IMR-90 (cell line): ENCODE data around the gene MANSC4. TPM values are rescaled to one million over a fixed set of nuclear protein-coding genes. Genes with fewer than 3 reads are reported as not detected.

Experiments used
- ATAC-seq: fragments of 200-7000 bp; cut with Tn5 transposase; 2 replicates; pipeline ENCODE4 v1.9.1; 2020; ENCODE audit warnings: low read depth, mild to moderate bottlenecking, moderate library complexity
- BruUV-seq: library from RNA; stranded (reverse); fragments of 400-500 nt; replicated peaks from 2 replicates; lab custom pipeline; 2021; lab: Mats Ljungman, UMichigan
- CTCF ChIA-PET: fragments of 300-600 bp; formaldehyde crosslinking; extraction: SDS; loops from one replicate; lab custom pipeline; 2021; ENCODE audit warnings: antibody characterized with exemption; lab: Yijun Ruan, JAX
- POLR2A ChIA-PET: fragments of 300-600 bp; sonication (Branson Sonifier 250); formaldehyde crosslinking; loops from one replicate; lab custom pipeline; 2022; ENCODE audit warnings: antibody characterized with exemption; ENCODE audit not compliant: unreplicated experiment; lab: Charles Lee
- DNase-seq: peaks from one replicate; pipeline ENCODE4 v3.0.0; 2013
- H2AFZ ChIP-seq: replicated peaks from 2 replicates; pipeline ENCODE3; 2013; ENCODE audit warnings: low read length, mild to moderate bottlenecking; ENCODE audit not compliant: poor library complexity
- H2AK5ac ChIP-seq: 2 replicates; pipeline ENCODE4 v1.6.1; 2013; ENCODE audit warnings: low read depth, low read length, inconsistent platforms
- H2AK9ac ChIP-seq: replicated peaks from 2 replicates; pipeline ENCODE3; 2013; ENCODE audit warnings: mild to moderate bottlenecking, low read depth, low read length, moderate library complexity; ENCODE audit not compliant: poor library complexity
- H2BK120ac ChIP-seq: 2 replicates; pipeline ENCODE4 v1.6.1; 2013; ENCODE audit warnings: low read depth, low read length, inconsistent platforms
- H2BK15ac ChIP-seq: 3 replicates; pipeline ENCODE4 v1.6.1; 2013; ENCODE audit warnings: low read depth, low read length, inconsistent platforms
- H2BK20ac ChIP-seq: 2 replicates; pipeline ENCODE4 v1.6.1; 2013; ENCODE audit warnings: low read depth, mild to moderate bottlenecking, inconsistent platforms, low read length, moderate library complexity
- H2BK5ac ChIP-seq: 2 replicates; pipeline ENCODE4 v1.6.1; 2013; ENCODE audit warnings: mild to moderate bottlenecking, low read depth, low read length, inconsistent platforms; ENCODE audit not compliant: poor library complexity, severe bottlenecking
- H3K14ac ChIP-seq: replicated peaks from 2 replicates; pipeline ENCODE4 v1.6.1; 2013; ENCODE audit warnings: low read depth, low read length, inconsistent platforms
- H3K18ac ChIP-seq: 2 replicates; pipeline ENCODE4 v1.6.1; 2013; ENCODE audit warnings: low read depth, low read length, control low read depth
- H3K23ac ChIP-seq: 2 replicates; pipeline ENCODE4 v1.6.1; 2013; ENCODE audit warnings: low read depth, low read length, inconsistent platforms
- H3K27ac ChIP-seq: 2 replicates; pipeline ENCODE4 v1.5.1; 2013; ENCODE audit warnings: mild to moderate bottlenecking, control low read depth, low read length; ENCODE audit not compliant: insufficient read depth
- H3K27me3 ChIP-seq: 2 replicates; pipeline ENCODE4 v1.6.1; 2013; ENCODE audit warnings: low read length; ENCODE audit not compliant: control insufficient read depth, insufficient read depth
- H3K36me3 ChIP-seq: 2 replicates; pipeline ENCODE4 v1.6.1; 2013; ENCODE audit warnings: low read length, mixed read lengths; ENCODE audit not compliant: control insufficient read depth, insufficient read depth
- H3K4ac ChIP-seq: 2 replicates; pipeline ENCODE4 v1.6.1; 2013; ENCODE audit warnings: low read depth, low read length, inconsistent platforms
- H3K4me1 ChIP-seq: 2 replicates; pipeline ENCODE4 v1.6.1; 2013; ENCODE audit warnings: low read length, mixed read lengths; ENCODE audit not compliant: control insufficient read depth, insufficient read depth
- H3K4me2 ChIP-seq: 2 replicates; pipeline ENCODE4 v1.6.1; 2013; ENCODE audit warnings: low read depth, mild to moderate bottlenecking, control low read depth, low read length, moderate library complexity
- H3K4me3 ChIP-seq: 2 replicates; pipeline ENCODE4 v1.5.1; 2013; ENCODE audit warnings: low read depth, mild to moderate bottlenecking, control low read depth, low read length, moderate library complexity; ENCODE audit not compliant: insufficient read depth
- H3K56ac ChIP-seq: 2 replicates; pipeline ENCODE4 v1.6.1; 2013; ENCODE audit warnings: low read length, inconsistent platforms; ENCODE audit not compliant: insufficient read depth; ENCODE audit errors: extremely low read depth
- H3K79me1 ChIP-seq, 2 experiments: 2 replicates each; pipeline ENCODE4 v1.6.1; 2013; ENCODE audit warnings: low read length in 2 of 2, inconsistent platforms in 1 of 2, low read depth in 1 of 2
- H3K9ac ChIP-seq: 2 replicates; pipeline ENCODE4 v1.6.1; 2013; ENCODE audit warnings: low read depth, low read length, control low read depth
- H3K9me1 ChIP-seq: 2 replicates; pipeline ENCODE4 v1.6.1; 2013; ENCODE audit warnings: low read length, inconsistent platforms; ENCODE audit not compliant: insufficient read depth
- H3K9me3 ChIP-seq: 2 replicates; pipeline ENCODE4 v1.6.1; 2013; ENCODE audit warnings: low read length; ENCODE audit not compliant: control insufficient read depth, insufficient read depth
- H4K20me1 ChIP-seq: 2 replicates; pipeline ENCODE4 v1.6.1; 2013; ENCODE audit warnings: low read length, inconsistent platforms; ENCODE audit not compliant: insufficient read depth
- H4K5ac ChIP-seq: 2 replicates; pipeline ENCODE4 v1.6.1; 2013; ENCODE audit warnings: mild to moderate bottlenecking, low read depth, low read length, control low read depth
- H4K8ac ChIP-seq, 2 experiments: 2 replicates each; pipeline ENCODE4 v1.6.1; 2013; ENCODE audit warnings: low read depth in 2 of 2, low read length in 2 of 2, control low read depth in 1 of 2, inconsistent platforms in 1 of 2
- H4K91ac ChIP-seq: 2 replicates; pipeline ENCODE4 v1.6.1; 2013; ENCODE audit warnings: low read depth, low read length, inconsistent platforms; ENCODE audit not compliant: insufficient read depth
- BHLHE40 ChIP-seq: fragments of 150-350 bp; IDR thresholded peaks from 2 replicates; pipeline ENCODE4 v1.6.1; 2016; ENCODE audit warnings: mild to moderate bottlenecking, low read depth, low read length
- CEBPB ChIP-seq: IDR thresholded peaks from 2 replicates; pipeline ENCODE4 v1.6.1; 2012; ENCODE audit warnings: low read depth, low read length, improper control_type of control experiment
- CHD1 ChIP-seq: IDR thresholded peaks from 2 replicates; pipeline ENCODE4 v1.6.1; 2012; ENCODE audit warnings: low read depth, low read length, improper control_type of control experiment
- ELK1 ChIP-seq: fragments of 150-350 bp; IDR thresholded peaks from 2 replicates; pipeline ENCODE4 v1.6.1; 2016; ENCODE audit warnings: low read depth, mild to moderate bottlenecking, low read length, moderate library complexity, borderline replicate concordance
- FOS ChIP-seq: fragments of 150-350 bp; IDR thresholded peaks from 2 replicates; pipeline ENCODE4 v1.6.1; 2016; ENCODE audit warnings: low read depth, low read length
- MAFK ChIP-seq: IDR thresholded peaks from 2 replicates; pipeline ENCODE4 v1.6.1; 2012; ENCODE audit warnings: low read depth, low read length, improper control_type of control experiment
- MAZ ChIP-seq: IDR thresholded peaks from 2 replicates; pipeline ENCODE4 v1.6.1; 2012; ENCODE audit warnings: low read depth, mild to moderate bottlenecking, low read length, improper control_type of control experiment, moderate library complexity, borderline replicate concordance
- MXI1 ChIP-seq: IDR thresholded peaks from 2 replicates; pipeline ENCODE4 v1.6.1; 2012; ENCODE audit warnings: low read depth, mild to moderate bottlenecking, low read length, moderate library complexity, borderline replicate concordance
- NFE2L2 ChIP-seq: fragments of 150-350 bp; IDR thresholded peaks from 2 replicates; pipeline ENCODE4 v1.6.1; 2016; ENCODE audit warnings: low read depth, mild to moderate bottlenecking, low read length
- POLR2A ChIP-seq: IDR thresholded peaks from 2 replicates; pipeline ENCODE4 v1.6.1; 2012; ENCODE audit warnings: mild to moderate bottlenecking, low read depth, low read length
- RAD21 ChIP-seq: IDR thresholded peaks from 2 replicates; pipeline ENCODE4 v1.6.1; 2012; ENCODE audit warnings: low read length, improper control_type of control experiment
- RCOR1 ChIP-seq: IDR thresholded peaks from 2 replicates; pipeline ENCODE4 v1.6.1; 2012; ENCODE audit warnings: mild to moderate bottlenecking, low read length, improper control_type of control experiment; ENCODE audit not compliant: insufficient replicate concordance
- RFX5 ChIP-seq: IDR thresholded peaks from 2 replicates; pipeline ENCODE4 v1.8.0; 2012; ENCODE audit warnings: low read depth, mild to moderate bottlenecking, low read length, moderate library complexity
- SMC3 ChIP-seq: fragments of 150-350 bp; IDR thresholded peaks from 2 replicates; pipeline ENCODE4 v1.6.1; 2016; ENCODE audit warnings: low read depth, mild to moderate bottlenecking, antibody characterized with exemption, low read length, moderate library complexity
- USF2 ChIP-seq: fragments of 150-350 bp; IDR thresholded peaks from 2 replicates; pipeline ENCODE4 v1.6.1; 2017; ENCODE audit warnings: mild to moderate bottlenecking, antibody characterized with exemption, low read length, low read depth
- WGBS, 2 experiments: methylation state at CpG; one replicate each; pipeline versions ENCODE4 v1.1.5 to v1.1.7; 2013; ENCODE audit warnings: missing lambda C conversion rate in 2 of 2; ENCODE audit not compliant: insufficient read length in 1 of 2; ENCODE audit errors: extremely low coverage in 2 of 2; 5-methylcytosine and 5-hydroxymethylcytosine counted together
- dilution Hi-C: fragments of 300-500 bp; cut with HindIII; formaldehyde crosslinking; loops from one replicate; pipeline ENCODE4 v1.14.3; 2018; ENCODE audit warnings: low sequenced_read_pairs; ENCODE audit not compliant: unreplicated experiment
- in situ Hi-C: fragments of 300-500 bp; cut with MboI; formaldehyde crosslinking; loops from 3 replicates; pipeline ENCODE4 v1.14.3; 2019; ENCODE audit warnings: low sequenced_read_pairs, inconsistent platforms, mixed read lengths
- intact Hi-C: fragments of 100-400 bp; cut with micrococcal nuclease; formaldehyde crosslinking; loops from 2 replicates; pipeline ENCODE4 v1.10.0; 2022
- polyA plus RNA-seq, 3 experiments: library from polyadenylated mRNA; depleted of rRNA; stranded (reverse); fragments of >200 nt; gene quantifications; 2 replicates each; pipeline ENCODE4 v1.2.3, GENCODE V29; 2012; ENCODE audit warnings: low replicate concordance in 1 of 3
- total RNA-seq: library from RNA; depleted of rRNA; stranded (reverse); fragments of >200 nt; gene quantifications from 2 replicates; pipeline ENCODE4 v1.2.3, GENCODE V29; 2012

Gene MANSC4
- total and polyA plus RNA-seq, 2 of the 4 experiments (the other 2 are of a cell fraction) = not detected

GRCh38 chr12:27828196-27828595, 48.2 kb upstream of the MANSC4 start (continued):
- TF ChIP-seq POLR2A (no peak), MXI1 (no peak), RCOR1 (no peak)

- 0 out of 2 replicates have a peak, but pooled peaks cover 3% of the 10 kb centered on the region for H4K20me1 ChIP-seq
- no peak overlapping the region for H3K4me3 ChIP-seq
- ChIA-PET POLR2A (no interaction called here), CTCF (interaction anchor here (0.6 kb wide), 1 partner anchor 176 kb away, joined by 3 read pairs; no protein-coding TSS in a partner anchor)
- H3K4me1 ChIP-seq = 0 out of 2 replicates have a peak, but pooled peaks cover 2% of the 10 kb centered on the region
- no peak overlapping the region for H2BK20ac ChIP-seq
- no peak overlapping the region for H3K14ac ChIP-seq
- H2BK120ac ChIP-seq = no peak overlapping the region
- dilution Hi-C loops = no loop called here
- no peak overlapping the region for H3K4ac ChIP-seq
- no peak overlapping the region for H2AK9ac ChIP-seq
- ATAC-seq (no peak), DNase-seq (peak; percentile 47)
- WGBS, 2 experiments = 71% methylated on average over 1 of the region's 1 CpG; no CpG with 5 or more reads in 1 of the 2 experiments
- no peaks in the 10 kb centered on the region for H3K9me3 ChIP-seq
- no peak overlapping the region for H3K27ac ChIP-seq
- intact Hi-C loops = no loop called here
- no peaks in the 10 kb centered on the region for H3K79me1 ChIP-seq
- no peak overlapping the region for H3K4me2 ChIP-seq
- in situ Hi-C loops = no loop called here
- H2AK5ac ChIP-seq = no peak overlapping the region
- H3K18ac ChIP-seq = no peak overlapping the region
- H3K23ac ChIP-seq = no peak overlapping the region
- no peak overlapping the region for H2AFZ ChIP-seq
- no peaks in the 10 kb centered on the region for H3K27me3 ChIP-seq
- BruUV-seq = no TSS peak
- H2BK15ac ChIP-seq = no peak overlapping the region
- no peak overlapping the region for H2BK5ac ChIP-seq
- no peaks in the 10 kb centered on the region for H3K9me1 ChIP-seq
- H3K9ac ChIP-seq = no peak overlapping the region
- no peak overlapping the region for H4K5ac ChIP-seq
- no peak overlapping the region for H4K8ac ChIP-seq
- no peak overlapping the region for H4K91ac ChIP-seq
- no peak overlapping the region for H3K56ac ChIP-seq
- H3K36me3 ChIP-seq = no peaks in the 10 kb centered on the region
- TF ChIP-seq MAFK (no peak), RCOR1 (no peak), BHLHE40 (no peak), ELK1 (no peak), USF2 (no peak), MAZ (no peak), CEBPB (no peak), SMC3 (no peak), RFX5 (no peak), NFE2L2 (no peak), CHD1 (no peak), POLR2A (no peak), FOS (no peak), RAD21 (no peak)
Measured at GRCh38 chr12:27826076-27826475, 46.0 kb upstream of the MANSC4 start.
